Fibroblast of skin of right quadriceps (primary cell): Measurements from ENCODE around the gene ENPP4.
"Not testable (repeated sequence)": the region's sequence is repeated elsewhere in the genome, so short reads cannot be mapped to it uniquely, and the experiment has no call there.

ENCODE experiments used
- DNase-seq: peaks from one replicate; pipeline ENCODE4 v3.0.0-alpha.2; 2013

The ENPP4 gene

DNA sequence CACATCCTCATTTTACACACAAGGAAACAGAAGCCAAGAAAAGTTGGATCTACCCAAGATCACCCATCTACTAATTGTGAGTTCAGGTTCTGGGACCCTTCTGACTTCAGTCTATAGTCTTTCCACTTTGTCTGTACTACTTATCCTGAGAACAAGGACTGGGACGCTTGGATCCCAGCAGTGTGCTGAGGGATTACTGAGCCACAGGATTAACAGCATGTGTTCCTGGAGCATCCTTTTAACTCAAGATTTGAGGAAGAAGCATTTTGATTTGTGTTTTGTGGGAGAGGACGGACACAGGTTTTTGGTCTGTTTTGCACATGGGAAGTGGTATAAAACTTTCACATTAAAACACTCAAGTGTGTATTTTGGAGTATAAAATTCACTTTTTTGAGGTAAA, 4.4 kb downstream of the ENPP4 start:
- no peak for DNase-seq

DNA sequence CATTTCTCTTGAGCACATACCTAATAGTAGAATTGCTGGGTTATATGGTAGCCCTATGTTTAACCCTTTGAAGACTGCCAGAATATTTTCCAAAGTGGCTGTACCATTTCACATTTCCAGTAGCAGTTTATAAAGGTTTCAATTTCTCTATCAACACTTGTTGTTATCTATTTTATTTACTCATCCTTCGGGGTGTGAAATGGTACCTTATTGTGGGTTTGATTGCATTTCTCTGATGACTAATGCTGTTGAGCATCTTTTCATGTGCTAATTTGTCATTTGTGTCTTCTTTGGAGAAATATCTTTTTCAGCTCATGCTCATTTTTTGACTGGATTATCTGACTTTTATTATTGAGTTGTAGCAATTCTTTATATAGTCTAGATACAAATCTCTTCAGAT, 5.4 kb downstream of the ENPP4 start:
- DNase-seq = no peak

DNA sequence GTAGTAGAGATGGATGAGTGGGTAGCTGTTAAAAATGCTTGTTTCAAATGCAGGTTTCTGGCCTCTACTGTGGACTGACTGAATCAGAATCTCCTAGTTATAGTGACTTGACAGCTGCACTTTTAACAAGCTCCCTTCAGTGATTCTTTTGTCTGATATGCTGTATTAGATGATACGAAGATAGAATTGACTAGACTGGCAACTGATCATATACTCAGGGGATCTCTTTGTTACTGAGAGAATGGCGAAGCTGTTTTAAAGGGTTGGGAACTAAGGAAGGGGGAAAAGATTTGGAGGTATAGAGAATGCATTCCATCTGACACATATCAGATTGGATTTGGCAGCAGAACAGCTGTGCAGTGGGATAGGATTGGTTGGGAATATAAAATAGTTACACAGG, 7.0 kb downstream of the ENPP4 start:
- no peak for DNase-seq

DNA sequence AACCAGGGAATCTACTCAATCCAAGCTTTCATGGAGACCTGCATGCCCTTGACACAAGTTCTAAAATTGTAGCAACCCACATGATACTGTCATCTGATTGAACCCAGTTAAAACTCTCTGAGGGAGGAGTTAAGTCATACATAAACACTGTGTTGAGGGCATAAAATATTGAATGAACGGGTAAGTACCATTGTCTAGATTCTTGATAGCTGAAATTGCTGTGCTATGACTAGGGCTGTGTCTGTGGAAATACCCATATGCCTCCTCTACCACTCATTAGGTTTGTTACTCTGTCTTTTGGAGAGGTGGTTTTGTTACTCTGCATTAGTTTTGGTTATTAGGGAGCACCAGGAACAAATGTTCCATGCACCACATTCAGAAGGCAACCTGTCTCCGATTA, 7.6 kb downstream of the ENPP4 start:
- DNase-seq = no peak

DNA sequence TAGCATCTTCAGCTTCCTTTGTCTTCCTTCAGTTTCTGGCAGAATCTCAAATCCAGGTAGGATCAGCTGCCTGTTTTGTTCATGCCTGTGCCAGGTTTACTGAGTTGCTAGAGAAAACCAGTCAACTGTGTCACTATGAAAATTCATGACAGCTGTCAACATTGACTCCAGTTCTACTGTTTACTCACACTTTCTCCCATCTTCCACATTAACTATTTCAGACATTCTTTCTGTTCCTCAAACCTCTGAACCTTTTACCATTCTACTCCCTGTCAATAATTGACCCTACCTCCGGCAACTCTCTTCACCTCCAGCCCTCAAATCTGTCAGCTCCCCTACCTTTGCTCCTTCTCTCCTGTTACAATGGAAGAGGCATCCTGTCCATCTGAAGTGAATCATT, 8.5 kb downstream of the ENPP4 start:
- DNase-seq = no peak

DNA sequence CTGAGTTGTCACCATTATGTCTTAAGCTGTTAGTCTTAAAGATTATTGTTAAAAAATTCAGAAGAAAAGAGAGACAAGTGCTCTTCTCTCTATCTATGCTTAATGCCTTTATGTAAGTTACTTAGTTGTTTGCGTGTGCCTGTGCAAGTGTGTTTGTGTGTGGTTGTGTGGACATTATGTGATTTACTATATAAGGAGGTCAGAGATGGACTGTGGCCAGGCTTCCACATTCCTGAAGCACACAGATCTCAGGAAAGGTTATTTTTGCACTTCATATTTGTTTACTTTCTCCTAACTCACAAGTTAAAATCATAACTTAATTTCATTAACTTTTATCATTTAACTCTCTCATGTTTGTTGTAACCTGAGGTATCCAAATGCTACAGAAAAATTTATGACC, 14.5 kb downstream of the ENPP4 start:
- no peak for DNase-seq

DNA sequence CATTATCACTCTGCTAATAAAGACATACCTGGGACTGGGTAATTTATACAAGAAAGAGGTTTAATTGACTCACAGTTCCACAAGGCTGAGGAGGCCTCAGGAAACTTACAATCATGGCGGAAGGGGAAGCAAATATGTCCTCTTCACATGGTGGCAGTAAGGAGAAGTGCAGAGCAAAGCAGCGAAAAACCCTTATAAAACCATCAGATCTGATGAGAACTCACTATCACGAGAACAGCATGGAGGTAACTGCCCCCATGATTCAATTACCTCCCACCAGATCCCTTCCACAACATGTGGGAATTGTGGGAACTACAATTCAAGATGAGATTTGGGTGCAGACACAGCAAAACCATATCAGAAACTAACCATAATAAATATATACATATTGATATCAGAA, 19.3 kb downstream of the ENPP4 start:
- not testable (repeated sequence) for DNase-seq

DNA sequence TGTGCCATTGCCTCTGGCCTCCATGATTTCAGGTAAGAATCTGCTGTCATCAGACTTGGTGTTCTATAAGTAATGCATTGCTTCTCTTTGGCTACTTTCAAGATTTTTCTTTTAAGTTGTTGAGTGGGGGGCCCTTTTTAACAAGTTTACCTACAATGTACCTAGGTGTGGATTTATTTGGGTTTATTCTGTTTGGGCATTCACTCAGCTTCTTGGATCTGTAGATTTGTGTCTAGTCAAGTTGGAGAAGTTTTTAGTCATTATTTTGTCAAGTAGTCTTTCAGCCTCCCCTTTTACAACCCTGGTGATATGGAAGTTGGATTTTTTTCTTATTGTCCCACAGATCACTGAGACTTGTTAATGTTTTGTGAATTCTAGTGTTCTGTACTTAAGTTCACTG, 26.9 kb downstream of the ENPP4 start:
- DNase-seq = no peak

DNA sequence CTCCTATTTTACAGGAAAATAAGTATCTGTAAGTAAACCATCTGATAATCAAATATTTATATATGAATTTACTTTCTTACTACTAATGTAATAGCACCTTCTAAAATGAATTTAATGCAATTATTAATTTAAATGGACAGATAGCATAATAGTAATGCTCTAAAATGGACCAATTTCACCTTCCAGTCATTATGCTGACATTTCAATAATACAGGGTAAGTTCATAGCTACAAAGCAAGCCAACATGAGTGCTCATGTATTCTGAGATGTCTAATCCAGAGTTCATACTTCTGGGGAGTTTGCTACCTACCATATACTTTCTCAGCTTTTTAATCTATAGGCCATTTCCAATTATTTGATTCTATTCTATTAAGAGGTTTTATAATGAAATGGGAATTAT, 29.4 kb downstream of the ENPP4 start:
- DNase-seq = no peak

DNA sequence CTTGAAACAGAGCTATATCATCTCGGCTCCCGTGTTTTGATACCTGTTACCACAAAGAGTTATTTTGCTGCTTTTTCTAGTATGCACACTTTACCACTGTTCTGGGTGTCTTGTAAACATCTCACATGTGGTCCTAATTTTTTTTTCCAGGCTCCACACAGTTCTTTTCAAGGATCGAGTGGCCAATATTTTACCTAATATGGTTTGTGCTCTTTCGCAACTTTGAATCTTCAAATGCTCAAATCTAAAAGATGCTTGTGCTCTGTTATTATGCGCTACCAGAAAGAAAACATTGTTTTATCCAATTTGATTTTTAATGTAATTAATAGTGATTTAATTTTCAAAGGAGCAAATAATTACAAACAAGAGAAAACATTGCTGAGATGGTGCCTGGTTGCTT, 30.3 kb downstream of the ENPP4 start:
- DNase-seq = no peak

DNA sequence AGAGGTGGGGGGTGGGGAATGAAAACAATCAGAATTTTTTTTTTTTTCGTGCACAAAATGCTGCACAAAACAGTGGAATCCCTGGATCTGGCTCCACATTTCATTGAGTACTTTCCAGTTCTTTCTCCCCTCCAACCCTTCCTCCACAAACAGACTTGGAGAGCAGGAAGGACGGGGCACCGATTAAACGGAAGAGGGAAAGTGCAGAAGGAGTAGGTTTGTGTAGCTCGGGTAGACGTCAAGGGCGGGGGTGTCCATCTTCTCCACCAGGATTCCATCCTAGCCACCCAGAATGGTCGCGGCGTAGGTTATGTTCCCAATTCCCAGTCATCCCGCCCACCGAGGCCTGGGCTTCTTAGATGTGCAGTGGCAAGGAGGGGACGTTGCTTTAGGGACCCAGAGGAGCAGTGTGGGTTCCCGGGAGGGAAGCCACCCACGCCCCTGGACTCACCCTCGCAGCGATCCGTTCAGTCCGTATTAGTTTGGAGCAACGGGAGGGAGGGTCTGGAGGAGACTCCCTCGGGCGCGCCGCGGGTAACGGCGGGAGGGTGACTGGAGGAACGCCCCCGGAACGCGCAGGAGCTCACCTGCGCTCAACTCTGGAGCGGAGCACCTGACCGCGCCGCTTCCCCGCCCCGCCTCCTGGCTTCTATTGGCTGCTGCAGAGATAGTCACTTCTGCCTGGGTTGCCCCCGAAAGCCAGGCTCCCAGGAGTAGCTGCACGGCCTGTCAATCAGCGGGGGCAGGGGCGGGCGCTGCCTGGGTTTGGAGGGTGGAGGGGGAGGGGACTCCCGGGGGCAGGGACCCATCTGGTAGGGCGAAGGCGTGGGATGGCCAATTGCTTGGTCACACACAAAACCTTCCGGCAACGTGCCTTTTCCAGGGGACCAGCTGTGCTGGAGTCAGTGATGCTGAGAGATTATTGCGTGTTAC, 40.8 kb downstream of the ENPP4 start, which contains the start of gene ENPP5:
ENPP5 (minus strand) TSS at position 624 of the 933 bp plus-strand sequence. CDS start 2,718 bp downstream, outside the sequence.
- no peak for DNase-seq

DNA sequence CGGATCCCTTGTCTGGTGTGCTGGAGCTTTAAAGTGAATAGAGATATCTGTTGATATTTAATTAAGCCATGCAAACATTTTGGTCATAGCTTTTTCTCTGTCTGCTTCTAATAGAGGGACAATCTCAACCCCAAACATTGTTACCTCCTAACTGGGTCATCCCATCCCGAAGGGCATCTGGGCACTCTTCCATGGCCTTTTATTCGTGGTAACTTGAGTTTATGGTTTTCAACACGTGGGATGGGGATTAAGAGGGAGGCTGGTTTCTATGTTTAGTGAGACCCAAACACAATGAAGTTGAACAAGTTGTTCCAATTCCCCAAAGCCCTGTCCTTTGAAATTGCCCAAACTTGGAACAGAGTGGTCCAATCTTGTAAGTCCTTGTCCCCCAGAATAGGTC, 42.4 kb downstream of the ENPP4 start:
- DNase-seq = no peak

DNA sequence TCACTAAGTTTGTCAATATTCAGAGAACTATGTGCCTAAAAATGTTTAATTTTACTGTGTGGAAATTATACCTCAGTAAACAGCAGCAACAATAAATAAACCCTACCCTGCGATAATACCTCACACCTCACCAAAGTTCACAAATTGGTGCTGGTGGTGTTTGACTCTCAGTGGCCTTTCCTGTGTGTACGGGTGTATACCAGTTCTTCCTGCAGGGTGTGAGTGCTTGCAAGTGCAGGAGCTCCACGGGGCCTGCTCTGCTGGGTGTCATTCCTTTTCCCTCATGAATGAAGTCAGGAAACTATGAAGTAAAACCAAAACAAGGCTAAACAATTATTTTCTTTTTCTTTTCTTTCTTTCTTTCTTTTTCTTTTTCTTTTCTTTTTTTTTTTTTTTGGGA, 45.1 kb downstream of the ENPP4 start:
- no peak for DNase-seq

DNA sequence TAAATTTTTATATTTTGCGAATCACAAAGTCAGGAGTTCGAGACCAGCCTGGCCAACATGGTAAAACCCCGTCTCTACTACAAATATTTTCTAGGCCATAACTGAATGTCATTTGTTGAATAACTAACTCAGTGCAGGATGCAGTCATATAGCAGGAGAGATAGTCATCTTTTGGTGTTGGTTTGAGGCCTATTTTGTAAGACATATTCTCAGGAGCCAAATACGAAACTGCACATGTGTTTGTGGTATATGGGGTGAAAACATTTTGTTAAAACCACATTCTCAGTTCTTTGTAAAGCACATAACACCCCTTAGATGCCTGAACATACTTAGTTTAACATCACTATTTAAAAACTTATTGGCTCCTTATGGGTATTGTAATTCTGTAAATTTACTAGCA, 45.7 kb downstream of the ENPP4 start:
- no peak for DNase-seq

DNA sequence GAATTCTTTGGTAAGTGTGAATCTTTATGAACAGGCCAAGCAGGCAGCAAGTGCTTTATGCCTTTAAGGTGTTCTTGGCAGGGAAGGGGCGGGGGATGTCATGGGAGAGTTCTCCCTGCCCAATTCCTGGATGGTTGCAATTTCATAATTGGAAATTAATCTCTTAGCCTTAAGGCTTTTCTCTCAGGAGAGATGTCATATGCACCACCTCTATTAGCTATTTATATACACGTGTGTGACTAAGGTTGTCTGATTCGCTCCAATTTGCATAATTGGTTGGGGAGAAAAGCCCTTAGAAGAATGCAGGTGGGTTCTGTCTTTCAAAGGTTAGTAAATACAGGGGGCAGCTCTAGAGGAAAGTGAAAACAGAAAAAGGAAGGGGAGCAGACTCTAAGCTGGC, 46.2 kb downstream of the ENPP4 start:
- DNase-seq = no peak

DNA sequence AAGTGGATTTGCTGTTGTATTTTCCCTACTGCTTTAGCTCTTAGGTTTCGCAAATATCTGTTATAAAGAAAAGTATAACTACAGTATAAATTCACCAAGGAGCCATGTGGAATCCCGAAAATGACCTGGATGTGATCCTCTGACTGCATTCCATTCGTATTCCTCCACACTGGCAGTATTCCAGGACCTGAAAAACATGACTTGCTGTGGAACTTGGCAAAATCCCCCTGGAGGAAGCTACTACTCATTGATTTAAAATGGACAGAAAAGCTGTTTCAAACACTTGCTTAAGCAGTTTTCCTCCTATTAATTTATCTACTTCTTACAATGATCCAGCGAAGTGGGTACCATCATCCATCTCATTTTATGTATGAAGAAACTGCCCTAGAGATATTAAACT, 54.3 kb downstream of the ENPP4 start:
- peak; percentile 93 for DNase-seq

DNA sequence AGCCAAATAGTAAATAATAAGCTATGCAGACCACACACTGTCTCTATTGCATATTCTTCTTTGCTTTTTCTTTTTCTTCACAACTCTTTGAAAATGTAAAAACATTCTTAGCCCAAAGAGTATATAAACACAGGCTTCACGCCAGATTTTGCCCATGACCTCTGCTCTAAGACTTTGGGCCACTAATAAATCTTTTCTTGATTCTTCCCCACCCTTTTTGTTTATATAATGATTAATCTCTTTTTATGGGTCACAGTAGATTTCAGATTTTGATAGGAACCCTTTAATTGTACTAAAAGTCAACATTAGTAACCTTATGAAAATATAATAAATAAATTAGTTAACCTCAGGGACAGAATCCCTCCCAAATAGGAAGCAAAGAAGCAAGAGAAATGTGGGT, 56.8 kb downstream of the ENPP4 start:
- no peak for DNase-seq

DNA sequence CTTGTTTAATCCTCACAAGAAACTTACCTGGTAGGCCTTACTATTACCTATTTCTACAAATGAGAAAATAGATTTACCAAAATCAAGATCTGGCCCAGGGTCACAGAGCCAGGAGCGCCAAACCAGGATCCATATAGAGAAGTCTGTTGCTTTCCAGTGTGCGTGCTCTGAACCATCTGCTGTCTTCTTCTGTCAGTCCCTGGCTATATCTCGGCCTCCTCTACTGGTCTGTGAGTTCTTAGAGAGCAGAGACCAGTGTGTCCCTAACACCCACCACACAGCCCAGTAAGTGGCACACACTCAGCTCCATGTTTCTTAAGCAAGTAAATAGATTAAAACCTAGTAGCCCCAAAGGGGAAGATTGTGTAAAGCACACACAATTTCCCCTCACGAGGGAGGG, 59.9 kb downstream of the ENPP4 start:
- DNase-seq = no peak

DNA sequence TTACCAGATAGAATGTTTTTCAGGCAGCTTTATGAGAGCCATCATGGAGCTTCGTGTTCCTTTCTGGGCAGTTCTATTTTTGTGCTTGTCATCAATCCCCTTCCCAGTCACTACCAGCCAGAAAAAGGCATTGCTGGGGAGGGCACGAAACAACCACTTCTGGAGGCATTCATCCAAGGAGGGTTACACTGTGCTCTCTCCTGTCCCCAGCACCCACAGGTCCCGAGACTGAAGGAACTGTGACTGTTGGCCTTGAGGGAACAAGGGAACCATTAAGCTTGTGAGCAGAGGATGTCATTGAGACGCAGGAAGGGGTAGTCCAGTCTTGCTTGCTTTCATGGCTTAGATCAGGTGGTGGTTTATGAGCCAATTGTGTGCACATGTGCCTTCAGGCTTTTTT, 61.1 kb downstream of the ENPP4 start:
- no peak for DNase-seq

DNA sequence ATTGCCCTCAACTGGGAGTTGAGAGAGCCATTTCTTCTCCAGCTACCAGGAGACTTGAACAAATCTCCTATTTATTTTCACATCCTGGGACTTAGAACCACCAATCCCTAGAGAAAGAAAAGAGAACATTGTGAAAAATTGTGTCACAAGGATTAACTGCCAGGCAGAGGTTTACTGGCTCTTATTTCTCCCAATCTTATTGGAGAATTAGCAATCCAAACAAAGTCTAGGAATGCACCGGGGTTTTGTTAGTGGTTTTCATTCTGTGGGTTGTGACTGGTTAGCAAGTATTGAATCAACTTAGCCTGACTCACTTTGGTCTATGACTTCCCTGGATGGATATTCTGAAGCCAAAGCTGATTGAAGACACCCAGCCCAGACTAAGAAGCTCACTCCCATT, 62.2 kb downstream of the ENPP4 start:
- DNase-seq = peak; percentile 85
